ENCODE data around the gene GLO1.

Gene GLO1

GRCh38 chr6:38730140-38730862, 27.4 kb upstream of the GLO1 start:
- H3K4me3 ChIP-seq (ENCODE audit: low read depth, low read length) = no peak overlapping the region
- TF ChIP-seq CTCF (IDR thresholded peaks at IDR 0.05; ENCODE audit: low read depth, low read length) = no peak

- no peak overlapping the region for H3K4me3 ChIP-seq (ENCODE audit: low read depth, low read length)
- TF ChIP-seq CTCF (IDR thresholded peaks at IDR 0.05; ENCODE audit: low read depth, low read length) = no peak
These were observed 25.3 kb upstream of the GLO1 start for GRCh38 chr6:38728203-38728602.

- H3K4me3 ChIP-seq (ENCODE audit: low read depth, low read length) = no peak overlapping the region
- no peak for TF ChIP-seq CTCF (IDR thresholded peaks at IDR 0.05; ENCODE audit: low read depth, low read length)
These were observed 22.7 kb upstream of the GLO1 start for GRCh38 chr6:38725414-38726183.

- no peak for TF ChIP-seq CTCF (IDR thresholded peaks at IDR 0.05; ENCODE audit: low read depth, low read length)
- no peak overlapping the region for H3K4me3 ChIP-seq (ENCODE audit: low read depth, low read length)
These were observed 21.4 kb upstream of the GLO1 start for GRCh38 chr6:38724343-38724742.

GRCh38 chr6:38723783-38724182, 20.8 kb upstream of the GLO1 start:
- no peak overlapping the region for H3K4me3 ChIP-seq (ENCODE audit: low read depth, low read length)
- no peak for TF ChIP-seq CTCF (IDR thresholded peaks at IDR 0.05; ENCODE audit: low read depth, low read length)

- no peak overlapping the region for H3K4me3 ChIP-seq (ENCODE audit: low read depth, low read length)
- TF ChIP-seq CTCF (IDR thresholded peaks at IDR 0.05; ENCODE audit: low read depth, low read length) = no peak
These were observed 19.9 kb upstream of the GLO1 start for GRCh38 chr6:38722727-38723334.

GRCh38 chr6:38722038-38722437, 19.1 kb upstream of the GLO1 start:
- H3K4me3 ChIP-seq (ENCODE audit: low read depth, low read length) = no peak overlapping the region
- TF ChIP-seq CTCF (IDR thresholded peaks at IDR 0.05; ENCODE audit: low read depth, low read length) = no peak

All from WI38 (cell line).